ENCODE measurements around the gene RAB10.

RAB10 gene

GRCh38 chr2:26048791-26049190 lies 14.9 kb downstream of the RAB10 start:
- no peak overlapping the region for H3K4me3 ChIP-seq (ENCODE audit: low read depth, low read length)
- no peak for TF ChIP-seq CTCF (IDR thresholded peaks at IDR 0.05; ENCODE audit: borderline replicate concordance, insufficient read depth, low read depth, low read length)

GRCh38 chr2:26049641-26050040 lies 15.8 kb downstream of the RAB10 start:
- no peak overlapping the region for H3K4me3 ChIP-seq (ENCODE audit: low read depth, low read length)
- TF ChIP-seq CTCF (IDR thresholded peaks at IDR 0.05; ENCODE audit: borderline replicate concordance, insufficient read depth, low read depth, low read length) = no peak

GRCh38 chr2:26052740-26053139 lies 18.9 kb downstream of the RAB10 start:
- TF ChIP-seq CTCF (IDR thresholded peaks at IDR 0.05; ENCODE audit: borderline replicate concordance, insufficient read depth, low read depth, low read length) = no peak
- no peak overlapping the region for H3K4me3 ChIP-seq (ENCODE audit: low read depth, low read length)

- no peak overlapping the region for H3K4me3 ChIP-seq (ENCODE audit: low read depth, low read length)
- TF ChIP-seq CTCF (IDR thresholded peaks at IDR 0.05; ENCODE audit: borderline replicate concordance, insufficient read depth, low read depth, low read length) = 0 out of 2 replicates have a peak, but pooled peaks have one; percentile 5
These were observed 20.9 kb downstream of the RAB10 start for GRCh38 chr2:26054598-26055348.

- H3K4me3 ChIP-seq (ENCODE audit: low read depth, low read length) = no peak overlapping the region
- TF ChIP-seq CTCF (IDR thresholded peaks at IDR 0.05; ENCODE audit: borderline replicate concordance, insufficient read depth, low read depth, low read length) = no peak
These were observed 24.5 kb downstream of the RAB10 start for GRCh38 chr2:26058390-26058789.

- TF ChIP-seq CTCF (IDR thresholded peaks at IDR 0.05; ENCODE audit: borderline replicate concordance, insufficient read depth, low read depth, low read length) = no peak
- no peak overlapping the region for H3K4me3 ChIP-seq (ENCODE audit: low read depth, low read length)
These were observed 25.7 kb downstream of the RAB10 start for GRCh38 chr2:26059542-26059941.

- TF ChIP-seq CTCF (IDR thresholded peaks at IDR 0.05; ENCODE audit: borderline replicate concordance, insufficient read depth, low read depth, low read length) = no peak
These were observed 27.7 kb downstream of the RAB10 start for GRCh38 chr2:26061539-26061938.

More at GRCh38 chr2:26061539-26061938, 27.7 kb downstream of the RAB10 start:
- H3K4me3 ChIP-seq (ENCODE audit: low read depth, low read length) = no peak overlapping the region
